Activated CD4-positive, CD25-positive, alpha-beta regulatory T cell treated with anti-CD3 and anti-CD28 coated beads, Interleukin-2, amount 50 U/mL, for 72 hours (primary cell): ENCODE measurements around the gene IL25.
"Not testable (repeated sequence)": the region's sequence is repeated elsewhere in the genome, so short reads cannot be mapped to it uniquely, and the experiment has no call there.

Source experiments
- DNase-seq: peaks from one replicate; pipeline ENCODE4 v3.0.0; 2021

The IL25 gene

DNA sequence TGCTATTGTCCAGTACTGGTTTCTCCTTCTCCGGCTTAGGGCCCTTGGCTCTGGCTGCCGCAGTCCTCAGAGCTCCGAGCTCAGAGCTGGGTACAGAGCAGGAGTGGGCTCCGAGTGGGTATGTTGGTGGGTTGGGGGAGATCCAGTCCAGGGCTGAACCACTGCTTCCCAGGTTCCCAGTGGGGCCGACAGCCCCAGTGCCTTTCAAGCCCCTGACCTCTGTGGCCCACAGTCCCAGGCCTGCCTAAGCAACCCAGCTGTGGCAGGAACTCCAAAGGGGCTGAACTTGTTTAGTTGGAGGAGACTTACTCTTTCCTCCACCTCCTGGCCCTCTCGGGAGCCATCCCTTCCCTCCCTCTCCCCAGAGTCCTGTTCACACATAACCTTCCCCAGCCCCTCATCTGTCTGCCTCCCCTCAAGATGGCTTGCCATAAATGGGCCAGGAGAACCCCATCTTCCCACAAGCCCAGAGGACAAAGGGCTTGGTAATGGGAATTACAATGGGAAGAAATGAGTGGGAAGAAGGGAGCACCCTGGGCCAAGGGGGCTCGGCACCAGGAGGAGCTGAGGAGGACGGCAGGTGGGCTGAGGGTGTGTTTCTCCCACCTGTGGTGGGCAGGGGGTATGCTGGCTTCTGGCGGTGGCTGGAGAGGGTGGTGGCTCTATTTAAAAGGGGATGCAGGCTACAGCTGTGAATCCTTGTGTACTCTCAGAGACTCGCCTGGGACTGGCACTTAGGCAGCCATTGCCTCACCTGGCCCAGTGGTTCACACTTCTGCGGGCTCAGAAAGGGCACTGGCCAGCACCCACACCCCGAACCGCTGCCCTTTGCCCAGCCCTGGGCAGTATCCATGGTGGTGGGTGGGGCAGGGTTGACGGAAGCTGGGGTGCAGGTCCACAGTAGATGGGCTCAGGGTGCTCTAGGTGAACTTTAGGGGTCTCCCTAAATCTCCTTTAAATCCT, 39.2 kb downstream of the IL25 start:
- no peak for DNase-seq

DNA sequence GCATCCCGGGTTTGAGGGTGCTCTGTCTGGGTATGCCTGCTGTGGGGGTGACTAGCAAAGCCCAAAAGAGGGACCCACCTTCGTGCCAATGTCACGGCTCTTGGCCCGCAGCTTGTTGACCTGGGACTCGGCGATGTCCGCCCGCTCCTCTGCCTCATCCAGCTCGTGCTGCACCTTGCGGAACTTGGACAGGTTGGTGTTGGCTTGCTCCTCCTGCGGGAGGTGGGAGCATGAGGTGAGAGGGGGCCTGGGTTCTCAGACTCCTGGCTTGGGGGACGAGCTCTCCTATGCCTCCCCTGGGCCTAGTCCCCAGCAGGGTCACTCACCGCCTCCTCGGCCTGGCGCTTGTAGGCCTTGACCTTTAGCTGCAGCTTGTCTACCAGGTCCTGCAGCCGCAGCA, 41.1 kb downstream of the IL25 start:
- DNase-seq, result no peak

- no peak for DNase-seq
These were observed 41.6 kb downstream of the IL25 start for GRCh38 chr14:23414254-23414653.

DNA sequence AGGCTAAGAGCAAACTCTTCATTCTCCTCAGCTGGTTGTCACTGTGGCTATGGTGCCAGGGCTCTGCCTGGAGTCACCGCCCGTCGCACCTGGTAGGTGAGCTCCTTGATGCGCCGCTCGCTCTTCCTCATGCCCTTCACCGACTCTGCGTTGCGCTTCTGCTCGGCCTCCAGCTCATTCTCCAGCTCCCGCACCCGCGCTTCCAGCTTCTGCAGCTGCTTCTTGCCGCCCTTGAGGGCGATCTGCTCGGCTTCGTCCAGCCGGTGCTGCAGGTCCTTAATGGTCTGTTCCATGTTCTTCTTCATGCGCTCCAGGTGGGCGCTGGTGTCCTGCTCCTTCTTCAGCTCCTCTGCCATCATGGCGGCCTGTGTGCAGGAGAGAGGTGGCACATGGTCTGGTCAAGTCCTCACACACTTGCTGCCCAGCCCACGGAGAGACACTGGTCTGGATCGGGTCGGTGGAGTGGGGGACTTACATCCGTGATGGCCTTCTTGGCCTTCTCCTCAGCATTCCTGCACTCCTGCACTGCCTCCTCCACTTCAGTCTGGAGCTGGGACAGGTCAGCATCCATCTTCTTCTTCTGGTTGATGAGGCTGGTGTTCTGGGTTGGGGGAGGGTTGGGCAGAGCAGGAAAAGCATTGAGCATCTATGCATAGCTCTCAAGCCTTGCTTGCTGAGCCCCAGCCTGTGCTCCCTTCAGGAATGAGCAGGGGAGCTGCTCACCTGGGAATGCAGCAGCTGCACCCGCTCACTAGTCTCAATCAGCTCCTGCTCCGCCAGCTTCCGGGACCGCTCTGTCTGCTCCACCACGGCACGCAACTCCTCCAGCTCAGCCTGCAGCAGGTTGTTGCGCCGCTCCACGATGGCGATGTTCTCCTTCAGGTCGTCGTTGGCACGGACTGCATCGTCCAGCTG, 42.6 kb downstream of the IL25 start:
- no peak for DNase-seq

DNA sequence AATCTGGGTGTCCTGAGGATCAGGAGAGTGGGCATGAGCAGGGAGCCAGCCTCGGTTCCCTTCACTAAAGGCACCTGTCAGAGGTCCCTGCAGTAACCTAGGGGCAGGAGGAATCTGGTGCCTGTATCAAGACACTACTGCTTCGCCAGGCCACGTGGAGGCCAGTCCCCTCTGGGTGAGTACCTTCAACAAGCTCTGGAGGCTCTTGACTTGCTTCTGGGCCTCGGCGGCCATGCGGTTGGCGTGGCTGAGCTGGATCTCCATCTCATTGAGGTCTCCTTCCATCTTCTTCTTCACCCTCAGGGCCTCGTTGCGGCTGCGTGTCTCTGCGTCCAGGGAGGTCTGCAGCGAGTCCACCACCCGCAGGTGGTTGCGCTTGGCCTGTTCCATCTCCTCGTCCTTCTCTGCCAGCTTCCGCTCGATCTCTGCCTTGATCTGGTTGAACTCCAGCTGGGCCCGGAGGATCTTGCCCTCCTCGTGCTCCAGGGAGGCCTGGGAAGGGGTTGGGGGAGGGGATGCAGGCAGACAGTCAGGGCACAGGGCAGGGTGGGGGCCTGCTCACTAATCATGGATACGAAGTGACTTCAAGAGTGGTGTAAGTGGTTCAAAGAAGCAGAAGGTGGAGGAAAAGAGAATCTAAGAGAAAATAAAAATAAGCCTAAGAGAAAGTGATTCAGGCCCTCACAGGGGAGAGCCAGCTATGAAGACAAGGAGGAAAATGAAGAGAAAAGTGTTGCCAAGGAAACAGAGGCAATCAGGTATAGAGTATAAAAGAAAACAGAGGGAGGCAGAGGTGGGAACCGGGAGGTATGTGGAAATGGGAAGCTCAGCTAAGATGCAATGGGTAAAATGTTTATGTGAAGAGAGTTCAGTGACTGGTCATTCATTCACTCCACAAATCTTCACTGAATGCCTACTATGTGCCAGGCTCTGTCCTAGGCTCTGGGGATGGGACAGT, 43.5 kb downstream of the IL25 start:
- DNase-seq, result no peak

DNA sequence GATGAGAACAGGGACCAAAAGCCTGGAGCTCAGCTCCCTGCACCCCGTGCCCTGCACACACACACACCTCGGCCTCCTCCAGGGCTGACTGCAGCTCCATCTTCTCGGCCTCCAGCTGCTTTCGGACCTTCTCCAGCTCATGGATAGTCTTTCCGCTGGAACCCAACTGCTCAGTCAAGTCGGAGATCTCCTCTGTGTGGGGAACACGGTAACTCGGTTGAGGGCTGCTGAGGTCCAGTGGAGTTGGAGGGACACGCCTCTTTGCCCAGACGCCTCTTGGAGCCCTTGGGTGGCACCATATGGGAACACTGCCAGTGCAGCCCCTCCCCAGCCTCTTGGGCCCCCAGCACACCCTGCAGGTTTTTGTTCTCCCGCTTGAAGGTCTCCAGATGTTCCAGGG, 44.2 kb downstream of the IL25 start:
- DNase-seq, result no peak

DNA sequence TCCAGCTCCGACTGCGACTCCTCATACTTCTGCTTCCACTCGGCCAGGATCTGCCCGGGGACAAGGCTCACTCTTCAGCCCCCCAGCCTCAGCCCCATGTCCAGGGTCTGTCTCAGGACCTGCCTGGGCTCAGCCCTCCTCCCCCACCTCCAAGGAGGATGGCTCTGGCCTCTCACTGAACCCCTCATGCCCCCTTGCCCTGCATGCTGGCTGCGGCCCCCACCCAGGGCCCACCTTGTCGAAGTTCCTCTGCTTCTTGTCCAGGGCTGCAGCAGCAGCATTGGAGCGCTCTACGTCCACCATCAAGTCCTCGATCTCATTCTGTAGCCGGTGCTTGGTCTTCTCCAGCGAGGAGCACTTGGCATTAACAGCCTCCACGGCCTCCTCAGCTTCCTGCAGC, 44.7 kb downstream of the IL25 start:
- not testable (repeated sequence) for DNase-seq

GRCh38 chr14:23418021-23418420, 45.4 kb downstream of the IL25 start:
- DNase-seq, result no peak

- not testable (repeated sequence) for DNase-seq
These were observed 47.0 kb downstream of the IL25 start for GRCh38 chr14:23419646-23420045.

DNA sequence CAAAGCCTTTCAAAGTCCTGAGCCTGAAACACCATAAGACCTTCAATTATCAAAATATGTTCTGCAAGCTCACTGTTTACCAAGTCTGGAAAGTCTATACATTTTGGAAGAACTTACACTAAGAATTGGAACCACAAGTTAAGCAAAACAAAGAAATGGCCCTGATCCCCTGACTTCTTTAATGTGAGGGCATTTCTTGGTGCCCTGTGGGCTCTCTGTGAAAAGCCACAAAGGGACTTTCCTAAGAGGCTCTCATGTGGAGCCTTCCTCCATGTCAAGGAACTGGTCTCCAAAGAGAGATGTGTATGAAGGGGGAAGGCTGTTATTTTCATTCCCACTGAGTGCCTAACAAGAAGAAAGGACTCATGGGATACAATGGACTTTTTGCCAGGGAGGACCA, 49.0 kb downstream of the IL25 start:
- no peak for DNase-seq

DNA sequence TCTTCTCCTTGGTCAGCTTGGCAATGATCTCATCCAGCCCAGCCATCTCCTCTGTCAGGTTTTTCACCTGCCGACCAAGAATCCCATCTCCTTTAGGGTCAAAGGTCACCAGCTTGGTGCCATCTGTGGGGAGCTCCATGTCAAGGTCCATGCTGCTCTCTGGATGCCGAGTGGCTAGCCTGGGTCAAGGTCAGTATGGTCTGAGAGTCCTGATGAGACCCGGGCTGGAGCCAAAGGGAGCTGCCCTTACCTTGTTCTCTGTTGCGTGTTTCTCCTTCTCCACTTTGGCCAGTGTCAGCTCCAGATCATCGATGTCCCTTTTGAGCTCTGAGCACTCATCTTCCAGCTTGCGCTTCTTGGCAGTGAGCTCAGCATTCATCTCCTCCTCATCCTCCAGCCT, 51.0 kb downstream of the IL25 start:
- no peak for DNase-seq

DNA sequence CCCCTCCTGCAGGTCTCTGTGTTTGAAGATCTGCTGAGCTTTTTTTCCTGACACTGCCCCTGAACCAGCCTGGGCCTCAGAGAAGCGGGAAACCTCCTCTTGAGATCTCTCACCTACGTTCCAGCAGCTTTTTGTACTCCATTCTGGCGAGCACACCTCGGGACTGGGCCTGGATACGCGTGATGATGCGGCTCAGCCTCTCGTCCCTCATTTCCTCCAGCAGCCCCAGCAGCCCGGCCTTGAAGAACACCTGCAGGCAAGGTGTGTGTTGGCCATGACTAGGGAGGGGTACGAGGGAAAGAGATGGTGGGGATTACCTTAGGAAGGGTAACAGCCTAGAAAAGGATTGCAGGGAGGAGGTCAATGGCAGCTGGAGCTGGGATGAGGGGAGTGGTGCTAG, 52.6 kb downstream of the IL25 start:
- no peak for DNase-seq

GRCh38 chr14:23425798-23426197, 53.2 kb downstream of the IL25 start:
- DNase-seq, result not testable (repeated sequence)
